Astrocyte (in vitro differentiated cells and primary cell): ENCODE measurements around the gene MYO3B. TPM values are rescaled to one million over a fixed set of nuclear protein-coding genes. Genes with fewer than 3 reads are reported as not detected.
"Not testable (repeated sequence)": the region's sequence is repeated elsewhere in the genome, so short reads cannot be mapped to it uniquely, and the experiment has no call there.

Experiments used
- DNase-seq: peaks from one replicate; pipeline ENCODE4 v3.0.0-alpha.2; 2010; ENCODE audit warnings: low read depth
- FAIRE-seq: peaks from 2 replicates; lab custom pipeline; 2011; peaks lifted over from hg19 to GRCh38; lab: Jason Lieb, UNC
- H2AFZ ChIP-seq: 2 replicates; pipeline ENCODE4 v1.6.0; 2012; ENCODE audit warnings: low read depth, low read length, inconsistent platforms
- H3K27ac ChIP-seq: 2 replicates; pipeline ENCODE4 v1.5.1; 2011; ENCODE audit warnings: low read depth, low read length, inconsistent platforms
- H3K27me3 ChIP-seq: 2 replicates; pipeline ENCODE4 v1.6.0; 2011; ENCODE audit warnings: low read length, inconsistent platforms; ENCODE audit not compliant: insufficient read depth
- H3K36me3 ChIP-seq: 2 replicates; pipeline ENCODE4 v1.5.1; 2011; ENCODE audit warnings: low read length, inconsistent platforms; ENCODE audit not compliant: insufficient read depth
- H3K4me1 ChIP-seq: 2 replicates; pipeline ENCODE4 v1.5.1; 2011; ENCODE audit warnings: low read length, inconsistent platforms; ENCODE audit not compliant: insufficient read depth
- H3K4me2 ChIP-seq: 2 replicates; pipeline ENCODE4 v1.6.0; 2012; ENCODE audit warnings: low read length, inconsistent platforms
- H3K4me3 ChIP-seq: 2 replicates; pipeline ENCODE4 v1.5.1; 2011; ENCODE audit warnings: low read depth, mild to moderate bottlenecking, low read length, inconsistent platforms; ENCODE audit not compliant: insufficient read depth
- H3K79me2 ChIP-seq: 2 replicates; pipeline ENCODE4 v1.6.0; 2012; ENCODE audit warnings: mild to moderate bottlenecking, low read length, inconsistent platforms; ENCODE audit not compliant: insufficient read depth
- H3K9ac ChIP-seq: 2 replicates; pipeline ENCODE4 v1.6.0; 2012; ENCODE audit warnings: mild to moderate bottlenecking, low read length, inconsistent platforms
- H3K9me3 ChIP-seq: 2 replicates; pipeline ENCODE4 v1.5.1; 2012; ENCODE audit warnings: low read depth, mild to moderate bottlenecking, low read length, inconsistent platforms; ENCODE audit not compliant: insufficient read depth
- H4K20me1 ChIP-seq: 2 replicates; pipeline ENCODE4 v1.6.0; 2012; ENCODE audit warnings: low read length, inconsistent platforms; ENCODE audit not compliant: insufficient read depth
- H3K27ac Mint-ChIP-seq: one replicate; pipeline ENCODE4 v1.8.0; 2021; ENCODE audit warnings: mild to moderate bottlenecking, mixed read lengths; ENCODE audit not compliant: unreplicated experiment
- H3K27me3 Mint-ChIP-seq: one replicate; pipeline ENCODE4 v1.8.0; 2021; ENCODE audit warnings: low read depth, mixed read lengths; ENCODE audit not compliant: unreplicated experiment
- H3K36me3 Mint-ChIP-seq: one replicate; pipeline ENCODE4 v1.8.0; 2021; ENCODE audit warnings: low read depth, mixed read lengths; ENCODE audit not compliant: unreplicated experiment
- H3K4me1 Mint-ChIP-seq: one replicate; pipeline ENCODE4 v1.8.0; 2021; ENCODE audit warnings: low read depth, mixed read lengths; ENCODE audit not compliant: unreplicated experiment
- H3K4me3 Mint-ChIP-seq: one replicate; pipeline ENCODE4 v1.8.0; 2021; ENCODE audit warnings: mild to moderate bottlenecking, moderate library complexity, mixed read lengths; ENCODE audit not compliant: unreplicated experiment
- H3K9me3 Mint-ChIP-seq: one replicate; pipeline ENCODE4 v1.8.0; 2021; ENCODE audit warnings: mild to moderate bottlenecking, mixed read lengths; ENCODE audit not compliant: unreplicated experiment
- EZH2 ChIP-seq: IDR thresholded peaks from 2 replicates; pipeline ENCODE4 v1.6.1; 2012; ENCODE audit warnings: mild to moderate bottlenecking, low read length, inconsistent platforms; ENCODE audit not compliant: insufficient read depth
- total RNA-seq: library from RNA; stranded (reverse); gene quantifications from 2 replicates; pipeline ENCODE4 v1.2.1, GENCODE V29; 2021
- TF ChIP-seq, protein P1 (sequence below): IDR thresholded peaks from 2 replicates; pipeline ENCODE4 v1.5.1; 2011; ENCODE audit warnings: low read depth, mild to moderate bottlenecking, inconsistent platforms, low read length, moderate library complexity; ENCODE audit not compliant: insufficient read depth

The MYO3B gene
- total RNA-seq, 1 donor from 2014 or later: not detected

DNA sequence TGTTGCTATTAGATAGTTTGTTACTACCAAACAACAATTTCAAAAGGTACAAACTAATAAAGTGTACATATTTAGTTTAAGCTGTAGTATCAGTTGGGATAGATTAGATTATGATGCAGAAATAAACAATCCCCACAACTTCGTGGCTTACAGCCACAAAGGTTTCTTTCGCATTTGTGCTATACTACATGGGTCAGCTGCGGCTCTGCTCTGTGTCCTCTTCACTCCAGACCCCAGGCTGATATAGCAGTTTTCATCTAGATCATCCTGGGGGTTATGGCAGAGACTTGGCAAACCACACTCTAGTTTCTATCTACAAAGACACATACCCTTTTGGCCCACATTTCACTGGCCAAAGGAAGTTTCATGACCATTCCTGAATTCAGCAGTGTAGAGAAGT is 429.2 kb downstream of the MYO3B start:
- H3K27me3 ChIP-seq: no peaks in the 10 kb centered on the region
- H3K27ac ChIP-seq: no peak overlapping the region
- Mint-ChIP-seq H3K27me3 (peaks cover 5% of the 10 kb centered on the region), H3K4me3 (no peak overlapping the region), H3K9me3 (no peaks in the 10 kb centered on the region), H3K36me3 (no peaks in the 10 kb centered on the region), H3K27ac (no peak overlapping the region), H3K4me1 (no peaks in the 10 kb centered on the region)
- TF ChIP-seq, protein P1, sequence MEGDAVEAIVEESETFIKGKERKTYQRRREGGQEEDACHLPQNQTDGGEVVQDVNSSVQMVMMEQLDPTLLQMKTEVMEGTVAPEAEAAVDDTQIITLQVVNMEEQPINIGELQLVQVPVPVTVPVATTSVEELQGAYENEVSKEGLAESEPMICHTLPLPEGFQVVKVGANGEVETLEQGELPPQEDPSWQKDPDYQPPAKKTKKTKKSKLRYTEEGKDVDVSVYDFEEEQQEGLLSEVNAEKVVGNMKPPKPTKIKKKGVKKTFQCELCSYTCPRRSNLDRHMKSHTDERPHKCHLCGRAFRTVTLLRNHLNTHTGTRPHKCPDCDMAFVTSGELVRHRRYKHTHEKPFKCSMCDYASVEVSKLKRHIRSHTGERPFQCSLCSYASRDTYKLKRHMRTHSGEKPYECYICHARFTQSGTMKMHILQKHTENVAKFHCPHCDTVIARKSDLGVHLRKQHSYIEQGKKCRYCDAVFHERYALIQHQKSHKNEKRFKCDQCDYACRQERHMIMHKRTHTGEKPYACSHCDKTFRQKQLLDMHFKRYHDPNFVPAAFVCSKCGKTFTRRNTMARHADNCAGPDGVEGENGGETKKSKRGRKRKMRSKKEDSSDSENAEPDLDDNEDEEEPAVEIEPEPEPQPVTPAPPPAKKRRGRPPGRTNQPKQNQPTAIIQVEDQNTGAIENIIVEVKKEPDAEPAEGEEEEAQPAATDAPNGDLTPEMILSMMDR: no peak
- no peak for TF ChIP-seq EZH2
- H3K4me3 ChIP-seq: no peak overlapping the region
- DNase-seq: no peak
- no peak overlapping the region for H2AFZ ChIP-seq
- no peaks in the 10 kb centered on the region for H3K79me2 ChIP-seq
- no peaks in the 10 kb centered on the region for H3K9me3 ChIP-seq
- no peaks in the 10 kb centered on the region for H3K4me1 ChIP-seq
- H3K9ac ChIP-seq: no peak overlapping the region
- H3K4me2 ChIP-seq: no peak overlapping the region
- no peaks in the 10 kb centered on the region for H4K20me1 ChIP-seq
- H3K36me3 ChIP-seq: no peaks in the 10 kb centered on the region
- no peak for FAIRE-seq

- Histone ChIP-seq H3K4me2 (no peak overlapping the region), H3K79me2 (no peaks in the 10 kb centered on the region), H3K27me3 (no peaks in the 10 kb centered on the region), H3K27ac (no peak overlapping the region), H3K4me3 (no peak overlapping the region), H3K9ac (no peak overlapping the region), H3K4me1 (no peaks in the 10 kb centered on the region), H3K36me3 (no peaks in the 10 kb centered on the region), H3K9me3 (no peaks in the 10 kb centered on the region), H2AFZ (no peak overlapping the region), H4K20me1 (no peaks in the 10 kb centered on the region)
- no peaks in the 10 kb centered on the region for H3K4me1 Mint-ChIP-seq
- H3K4me3 Mint-ChIP-seq: no peak overlapping the region
- TF ChIP-seq, protein P1: no peak
- TF ChIP-seq EZH2: no peak
- H3K9me3 Mint-ChIP-seq: peaks cover under 1% of the 10 kb centered on the region
- H3K27me3 Mint-ChIP-seq: peaks cover 2% of the 10 kb centered on the region
- H3K36me3 Mint-ChIP-seq: no peaks in the 10 kb centered on the region
- FAIRE-seq (no peak), DNase-seq (no peak)
- no peak overlapping the region for H3K27ac Mint-ChIP-seq
Observed at GRCh38 chr2:170610615-170611014, 432.7 kb downstream of the MYO3B start.

GRCh38 chr2:170618948-170619347 is 441.0 kb downstream of the MYO3B start:
- not testable (repeated sequence) for H3K27me3 Mint-ChIP-seq, FAIRE-seq, H4K20me1 ChIP-seq, H3K27ac Mint-ChIP-seq, H3K36me3 Mint-ChIP-seq, H3K4me2 ChIP-seq, H3K27ac ChIP-seq, H3K4me1 Mint-ChIP-seq, H3K27me3 ChIP-seq, DNase-seq, H2AFZ ChIP-seq, H3K4me1 ChIP-seq, H3K9me3 ChIP-seq, H3K79me2 ChIP-seq, H3K4me3 Mint-ChIP-seq, H3K9ac ChIP-seq, H3K36me3 ChIP-seq, H3K4me3 ChIP-seq
- peaks cover 18% of the 10 kb centered on the region for H3K9me3 Mint-ChIP-seq

DNA sequence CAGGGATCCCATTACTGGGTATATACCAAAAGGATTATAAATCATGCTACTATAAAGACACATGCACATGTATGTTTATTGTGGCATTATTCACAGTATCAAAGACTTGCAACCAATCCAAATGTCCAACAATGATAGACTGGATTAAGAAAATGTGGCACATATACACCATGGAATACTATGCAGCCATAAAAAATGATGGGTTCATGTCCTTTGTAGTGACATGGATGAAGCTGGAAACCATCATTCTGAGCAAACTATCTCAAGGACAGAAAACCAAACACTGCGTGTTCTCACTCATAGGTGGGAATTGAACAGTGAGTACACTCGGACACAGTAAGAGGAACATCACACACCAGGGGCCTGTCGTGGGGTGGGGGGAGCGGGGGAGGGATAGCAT is 457.1 kb downstream of the MYO3B start:
- not testable (repeated sequence) for H3K4me1 Mint-ChIP-seq, H2AFZ ChIP-seq, H3K4me1 ChIP-seq, H3K4me3 ChIP-seq, H3K4me2 ChIP-seq, H4K20me1 ChIP-seq, FAIRE-seq, H3K36me3 Mint-ChIP-seq, H3K9me3 ChIP-seq, H3K4me3 Mint-ChIP-seq, H3K9ac ChIP-seq, H3K27ac ChIP-seq, H3K27ac Mint-ChIP-seq, H3K36me3 ChIP-seq, H3K79me2 ChIP-seq, H3K27me3 ChIP-seq, DNase-seq
- H3K27me3 Mint-ChIP-seq: peaks cover 11% of the 10 kb centered on the region
- peaks cover 12% of the 10 kb centered on the region for H3K9me3 Mint-ChIP-seq
